NB4 (cell line): Measurements from ENCODE around the gene KIAA0930.

Experiments
- DNase-seq: peaks from one replicate; pipeline ENCODE4 v3.0.0; 2010; ENCODE audit warnings: low read depth
- H3K4me3 ChIP-seq: one replicate; pipeline ENCODE4 v1.5.1; 2011; ENCODE audit warnings: mild to moderate bottlenecking, low read depth, low read length, moderate library complexity
- CTCF ChIP-seq: IDR thresholded peaks from one replicate; pipeline ENCODE4 v1.5.1; 2012; ENCODE audit warnings: low read depth, low read length
- MYC ChIP-seq: IDR thresholded peaks from 2 replicates; pipeline ENCODE4 v1.6.1; 2011; ENCODE audit warnings: low read depth, low read length
- POLR2A ChIP-seq: IDR thresholded peaks from 2 replicates; pipeline ENCODE4 v1.6.1; 2011; ENCODE audit warnings: mild to moderate bottlenecking; ENCODE audit not compliant: insufficient read length; ENCODE audit errors: extremely low read depth
- TF ChIP-seq, protein P1 (sequence below): IDR thresholded peaks from 2 replicates; pipeline ENCODE4 v1.6.1; 2011; ENCODE audit warnings: low read depth, low read length

KIAA0930 gene

DNA sequence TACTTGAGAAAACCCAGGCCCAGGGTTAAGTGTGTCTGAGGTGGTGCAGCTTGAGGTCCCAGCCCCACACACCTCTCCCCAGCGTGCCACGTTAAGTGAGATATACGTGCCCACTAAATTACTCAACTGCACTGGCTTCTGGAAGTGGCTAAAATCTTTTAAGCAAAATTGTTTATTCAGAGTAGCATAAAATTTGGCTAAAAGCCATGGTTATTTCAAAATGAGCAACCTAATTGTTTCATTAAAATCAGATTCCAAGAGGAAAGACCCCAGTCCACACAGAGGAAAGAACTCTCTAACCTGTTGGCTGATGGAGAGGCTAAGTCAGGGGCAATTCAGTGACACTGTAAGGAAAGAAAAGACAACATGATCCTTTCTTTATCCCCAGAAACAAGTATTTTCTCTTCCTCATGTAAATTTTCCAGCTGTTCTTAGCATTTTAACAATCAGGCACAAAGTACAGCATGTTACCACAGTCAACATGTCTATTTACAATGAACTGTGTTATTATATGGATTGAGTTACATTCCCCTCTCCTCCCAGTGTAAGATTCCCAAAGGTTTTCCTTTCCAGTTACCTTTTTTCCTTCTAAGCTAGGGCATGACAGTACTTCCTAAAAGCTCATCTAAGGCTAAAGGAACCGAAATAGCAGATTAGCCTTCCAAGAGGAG lies 50.4 kb downstream of the KIAA0930 start:
- no peak overlapping the region for H3K4me3 ChIP-seq
- DNase-seq: no peak
- TF ChIP-seq MYC (no peak), POLR2A (no peak), CTCF (no peak)
- TF ChIP-seq, protein P1, sequence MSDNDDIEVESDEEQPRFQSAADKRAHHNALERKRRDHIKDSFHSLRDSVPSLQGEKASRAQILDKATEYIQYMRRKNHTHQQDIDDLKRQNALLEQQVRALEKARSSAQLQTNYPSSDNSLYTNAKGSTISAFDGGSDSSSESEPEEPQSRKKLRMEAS: no peak

GRCh38 chr22:45188779-45189178 lies 51.9 kb downstream of the KIAA0930 start:
- H3K4me3 ChIP-seq: no peak overlapping the region
- DNase-seq: no peak
- TF ChIP-seq, protein P1: no peak
- TF ChIP-seq POLR2A (no peak), MYC (no peak), CTCF (no peak)

DNA sequence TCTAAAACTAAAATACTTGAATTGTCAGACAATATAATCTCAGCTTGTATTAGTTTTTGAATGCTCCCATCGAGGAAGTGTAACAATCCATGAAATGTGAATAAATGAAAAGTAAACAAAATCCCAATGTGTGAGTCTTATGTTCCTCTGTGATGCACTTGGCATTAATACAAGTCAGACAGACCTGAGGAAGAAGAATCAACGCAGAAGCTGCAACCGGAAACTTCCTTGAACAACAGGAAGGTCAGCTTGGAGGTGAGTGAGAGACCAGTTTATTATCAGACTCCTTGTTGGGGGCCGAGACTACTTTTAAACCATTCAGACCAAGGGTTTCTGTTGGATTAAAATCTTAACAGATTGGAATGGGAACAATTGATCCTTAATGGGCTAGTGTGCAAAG lies 52.8 kb downstream of the KIAA0930 start:
- H3K4me3 ChIP-seq: no peak overlapping the region
- TF ChIP-seq MYC (no peak), CTCF (no peak), POLR2A (no peak)
- TF ChIP-seq, protein P1: no peak
- no peak for DNase-seq

DNA sequence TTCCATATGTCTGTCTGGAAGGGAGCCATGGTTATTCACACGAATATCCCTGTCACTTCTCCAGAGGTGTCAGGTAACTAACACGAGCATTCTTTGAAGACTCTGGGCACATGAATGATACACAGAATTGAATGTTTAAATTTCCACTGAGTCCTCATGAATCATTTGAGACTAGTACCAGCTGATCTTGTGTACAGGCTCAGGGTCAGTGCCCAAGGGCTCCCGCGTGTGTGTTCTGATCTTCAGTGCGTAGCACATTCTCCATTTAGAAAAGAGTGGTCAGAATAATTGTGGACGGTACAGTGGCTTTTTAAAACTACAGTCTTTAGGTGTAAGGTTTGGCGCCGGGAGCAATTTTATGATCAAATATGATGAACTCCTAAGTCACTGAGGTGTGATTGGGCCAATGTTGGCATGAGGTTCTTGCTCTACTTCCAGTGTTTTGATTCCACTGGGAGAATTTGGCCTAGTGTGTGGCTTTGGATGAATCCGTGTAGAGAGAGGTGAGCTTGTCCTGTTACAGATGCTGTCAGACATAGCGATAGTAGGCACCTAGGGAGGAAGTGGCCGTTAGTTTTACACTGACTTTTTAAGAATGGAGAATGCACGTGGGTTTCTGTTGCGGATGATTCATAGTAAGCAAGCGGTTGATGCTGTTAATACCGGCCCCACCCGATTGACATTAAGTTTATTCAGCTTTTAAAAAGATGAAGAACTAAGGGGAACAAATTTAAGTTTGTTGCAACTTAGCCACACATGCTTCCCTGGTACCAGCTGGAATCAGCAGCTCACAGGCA lies 54.8 kb downstream of the KIAA0930 start:
- TF ChIP-seq POLR2A (no peak), MYC (no peak), CTCF (no peak)
- TF ChIP-seq, protein P1: no peak
- DNase-seq: no peak
- no peak overlapping the region for H3K4me3 ChIP-seq

DNA sequence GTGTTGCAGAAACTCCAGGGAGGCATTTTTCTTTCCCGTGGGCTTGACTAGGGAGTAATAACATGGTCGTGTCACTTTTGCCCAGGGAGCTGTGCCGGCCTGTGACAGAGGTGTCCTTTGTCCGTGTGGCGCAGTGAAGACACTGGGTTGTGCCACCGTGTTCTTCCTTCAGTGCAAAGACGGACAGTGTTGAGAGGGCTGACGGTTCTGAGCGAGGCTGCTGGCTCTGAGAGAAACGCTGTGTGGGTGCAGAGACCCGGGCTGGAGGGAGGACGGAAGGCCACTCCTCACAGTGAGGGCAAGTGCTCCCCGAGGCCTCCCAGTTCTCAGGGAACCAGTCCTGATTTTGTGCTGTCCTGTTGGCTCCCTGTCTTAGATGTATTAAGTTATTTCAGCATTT lies 56.7 kb downstream of the KIAA0930 start:
- no peak for DNase-seq
- TF ChIP-seq CTCF (no peak), POLR2A (no peak), MYC (no peak)
- TF ChIP-seq, protein P1: no peak
- no peak overlapping the region for H3K4me3 ChIP-seq
